Measurements from ENCODE around the gene SNRPA. TPM values are rescaled to one million over a fixed set of nuclear protein-coding genes. Genes with fewer than 3 reads are reported as not detected.

SNRPA gene
- total RNA-seq, 4 donors from 2014 or later, result 47.3 to 69.1 (median 57.6) TPM

- Histone ChIP-seq H3K4me1 (peaks cover 33 to 89% (median 84%) of the 10 kb centered on the region in 4 donors), H3K27me3 (no peaks in the 10 kb centered on the region), H3K27ac (replicated peaks in 1 of 4) (peak overlapping the region; percentile 95 to 99 (median 98)), H3K36me3 (peaks cover 0 to 26% (median 15%) of the 10 kb centered on the region in 4 donors), H3K4me3 (peak overlapping the region; percentile 73 to 92 (median 78)), H3K9me3 (no peaks in the 10 kb centered on the region)
- intact Hi-C loops (cut with DNase I), result loop anchor here (2.0 kb wide), 1 partner anchor 29 kb away; no protein-coding TSS in a partner anchor
- no peak for DNase-seq (ENCODE audit: extremely low spot score)
- TF ChIP-seq EP300 (IDR thresholded peaks at IDR 0.05), result no peak
- WGBS, result 48% methylated on average over 7 of the region's 7 CpGs
Observed at GRCh38 chr19:40719414-40719894, 31.5 kb upstream of the SNRPA start.

GRCh38 chr19:40721140-40721486 lies 29.9 kb upstream of the SNRPA start:
- no peak for TF ChIP-seq POLR2AphosphoS5 (IDR thresholded peaks at IDR 0.05)
- TF ChIP-seq POLR2A (IDR thresholded peaks at IDR 0.05; ENCODE audit: low read depth), result no peak
- no peak for TF ChIP-seq CTCF (IDR thresholded peaks at IDR 0.05)
- TF ChIP-seq EP300 (IDR thresholded peaks at IDR 0.05), result no peak
- peak overlapping the region; percentile 95 to 99 (median 98) for H3K27ac ChIP-seq (replicated peaks in 1 of 4)
- WGBS, result 88% methylated on average over 5 of the region's 6 CpGs
- H3K9me3 ChIP-seq, result no peaks in the 10 kb centered on the region
- peaks cover 24 to 84% (median 76%) of the 10 kb centered on the region in 4 donors for H3K4me1 ChIP-seq
- H3K36me3 ChIP-seq, result peaks cover 10 to 42% (median 31%) of the 10 kb centered on the region in 4 donors
- no peaks in the 10 kb centered on the region for H3K27me3 ChIP-seq
- peak overlapping the region; percentile 73 to 92 (median 78) for H3K4me3 ChIP-seq
- intact Hi-C loops (cut with DNase I), result no loop called here
- DNase-seq (ENCODE audit: extremely low spot score), result no peak

GRCh38 chr19:40721936-40722661 lies 28.9 kb upstream of the SNRPA start:
- TF ChIP-seq CTCF (IDR thresholded peaks at IDR 0.05), result no peak
- no peak for TF ChIP-seq EP300 (IDR thresholded peaks at IDR 0.05)
- TF ChIP-seq POLR2AphosphoS5 (IDR thresholded peaks at IDR 0.05), result peak; percentile 31 to 36
- Histone ChIP-seq H3K27me3 (no peaks in the 10 kb centered on the region), H3K9me3 (no peaks in the 10 kb centered on the region), H3K4me3 (peak overlapping the region; percentile 73 to 92 (median 78)), H3K36me3 (peaks cover 20 to 52% (median 40%) of the 10 kb centered on the region in 4 donors), H3K27ac (replicated peaks in 1 of 4) (peak overlapping the region; percentile 95 to 99 (median 98)), H3K4me1 (peaks cover 21 to 79% (median 71%) of the 10 kb centered on the region in 4 donors)
- no peak for DNase-seq (ENCODE audit: extremely low spot score)
- WGBS, result 77% methylated on average over 9 of the region's 9 CpGs
- intact Hi-C loops (cut with DNase I), result no loop called here

GRCh38 chr19:40723661-40724254 lies 27.2 kb upstream of the SNRPA start:
- Histone ChIP-seq H3K4me3 (no peak overlapping the region), H3K36me3 (peaks cover 34 to 69% (median 57%) of the 10 kb centered on the region in 4 donors), H3K27ac (replicated peaks in 1 of 4) (no peak overlapping the region), H3K27me3 (no peaks in the 10 kb centered on the region), H3K9me3 (peaks cover 0 to 3% (median 0%) of the 10 kb centered on the region in 4 donors), H3K4me1 (peaks cover 21 to 65% (median 63%) of the 10 kb centered on the region in 4 donors)
- no peak for TF ChIP-seq EP300 (IDR thresholded peaks at IDR 0.05)
- TF ChIP-seq POLR2A (IDR thresholded peaks at IDR 0.05; ENCODE audit: low read depth), result no peak
- TF ChIP-seq POLR2AphosphoS5 (IDR thresholded peaks at IDR 0.05), result no peak
- TF ChIP-seq CTCF (IDR thresholded peaks at IDR 0.05), result no peak
- no peak for DNase-seq (ENCODE audit: extremely low spot score)
- WGBS, result 90% methylated on average over 5 of the region's 5 CpGs
- intact Hi-C loops (cut with DNase I), result no loop called here

- H3K27ac ChIP-seq (replicated peaks in 1 of 4), result peak overlapping the region in 1 of 4 donors; percentile 13
- no peak for TF ChIP-seq POLR2A (IDR thresholded peaks at IDR 0.05; ENCODE audit: low read depth)
- intact Hi-C loops (cut with DNase I), result no loop called here
- DNase-seq (ENCODE audit: extremely low spot score), result no peak
- WGBS, result 95% methylated on average over 4 of the region's 4 CpGs
- H3K36me3 ChIP-seq, result peaks cover 39 to 74% (median 63%) of the 10 kb centered on the region in 4 donors
- H3K27me3 ChIP-seq, result no peaks in the 10 kb centered on the region
- peaks cover 0 to 3% (median 0%) of the 10 kb centered on the region in 4 donors for H3K9me3 ChIP-seq
- peaks cover 21 to 60% (median 58%) of the 10 kb centered on the region in 4 donors for H3K4me1 ChIP-seq
- H3K4me3 ChIP-seq, result no peak overlapping the region
Observed at GRCh38 chr19:40724315-40724714, 26.7 kb upstream of the SNRPA start.

Measured in esophagus muscularis mucosa (tissue), 4 donors.